ENCODE data around the gene ATOH8.

Gene ATOH8

DNA sequence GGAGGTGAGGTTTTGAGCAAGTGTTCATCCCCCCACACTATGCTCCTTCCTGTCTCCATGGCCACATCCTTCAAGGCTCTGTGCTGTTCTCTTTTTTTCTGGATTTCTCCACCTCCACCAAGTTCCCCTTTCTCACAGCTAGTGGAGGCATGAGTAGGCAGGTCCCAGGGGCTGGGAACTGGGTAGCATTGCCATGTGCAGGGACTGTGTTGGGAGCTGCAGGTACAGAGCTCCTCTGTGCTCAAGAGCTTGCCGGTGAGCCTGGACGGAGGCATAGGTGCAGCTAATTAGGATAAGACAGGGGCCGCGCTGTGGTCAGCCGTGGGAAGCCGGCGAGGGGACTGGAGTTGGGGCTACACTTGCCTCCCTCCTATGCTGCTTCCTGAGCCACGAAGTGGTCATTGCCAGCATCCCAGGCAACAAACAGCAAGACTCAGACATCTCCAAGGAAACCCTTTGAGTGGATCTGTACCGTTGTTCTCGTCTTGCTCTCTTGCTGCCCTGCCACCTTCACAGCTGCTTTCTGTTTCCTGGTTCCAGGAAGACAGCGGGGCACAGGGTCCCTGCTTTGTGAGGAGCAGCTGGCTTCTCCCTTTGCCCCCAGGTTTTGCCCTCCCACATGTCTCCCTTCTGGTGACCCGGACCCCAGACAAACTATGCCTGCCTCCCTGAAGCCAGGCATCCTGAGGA is 36.9 kb downstream of the ATOH8 start:
- Histone ChIP-seq H3K4me2 (ENCODE audit: low read length) (no peak overlapping the region), H3K4me1 (ENCODE audit: control insufficient read depth, low read length) (no peaks in the 10 kb centered on the region), H4K20me1 (ENCODE audit: control insufficient read depth, insufficient read depth, low read depth, low read length) (no peaks in the 10 kb centered on the region), H3K79me2 (ENCODE audit: control insufficient read depth, low read length) (no peaks in the 10 kb centered on the region), H3K9me2 (replicated peaks; ENCODE audit: control insufficient read depth, low read length) (no peaks in the 10 kb centered on the region), H3K9me3 (ENCODE audit: control insufficient read depth, insufficient read depth, low read length) (no peaks in the 10 kb centered on the region), H3K36me3 (ENCODE audit: control insufficient read depth, low read length) (no peaks in the 10 kb centered on the region), H3K27ac (ENCODE audit: low read depth, low read length) (no peak overlapping the region), H3F3A (ENCODE audit: control insufficient read depth, insufficient read depth) (no peaks in the 10 kb centered on the region), H3K4me3 (ENCODE audit: low read length) (no peak overlapping the region), H3K27me3 (ENCODE audit: control insufficient read depth, low read length) (peaks cover 3% of the 10 kb centered on the region; the same call in 1 of the 2 replicates)
- TF ChIP-seq EZH2phosphoT487 (IDR thresholded peaks at IDR 0.05; ENCODE audit: borderline replicate concordance, low read length) = no peak
- TF ChIP-seq, protein P1, sequence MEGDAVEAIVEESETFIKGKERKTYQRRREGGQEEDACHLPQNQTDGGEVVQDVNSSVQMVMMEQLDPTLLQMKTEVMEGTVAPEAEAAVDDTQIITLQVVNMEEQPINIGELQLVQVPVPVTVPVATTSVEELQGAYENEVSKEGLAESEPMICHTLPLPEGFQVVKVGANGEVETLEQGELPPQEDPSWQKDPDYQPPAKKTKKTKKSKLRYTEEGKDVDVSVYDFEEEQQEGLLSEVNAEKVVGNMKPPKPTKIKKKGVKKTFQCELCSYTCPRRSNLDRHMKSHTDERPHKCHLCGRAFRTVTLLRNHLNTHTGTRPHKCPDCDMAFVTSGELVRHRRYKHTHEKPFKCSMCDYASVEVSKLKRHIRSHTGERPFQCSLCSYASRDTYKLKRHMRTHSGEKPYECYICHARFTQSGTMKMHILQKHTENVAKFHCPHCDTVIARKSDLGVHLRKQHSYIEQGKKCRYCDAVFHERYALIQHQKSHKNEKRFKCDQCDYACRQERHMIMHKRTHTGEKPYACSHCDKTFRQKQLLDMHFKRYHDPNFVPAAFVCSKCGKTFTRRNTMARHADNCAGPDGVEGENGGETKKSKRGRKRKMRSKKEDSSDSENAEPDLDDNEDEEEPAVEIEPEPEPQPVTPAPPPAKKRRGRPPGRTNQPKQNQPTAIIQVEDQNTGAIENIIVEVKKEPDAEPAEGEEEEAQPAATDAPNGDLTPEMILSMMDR (IDR thresholded peaks at IDR 0.05; ENCODE audit: low read depth, low read length, poor library complexity, severe bottlenecking) = no peak

GRCh38 chr2:85791704-85792565 is 38.1 kb downstream of the ATOH8 start:
- no peaks in the 10 kb centered on the region for H3K9me2 ChIP-seq (replicated peaks; ENCODE audit: control insufficient read depth, low read length)
- no peaks in the 10 kb centered on the region for H4K20me1 ChIP-seq (ENCODE audit: control insufficient read depth, insufficient read depth, low read depth, low read length)
- no peaks in the 10 kb centered on the region for H3F3A ChIP-seq (ENCODE audit: control insufficient read depth, insufficient read depth)
- no peak overlapping the region for H3K4me3 ChIP-seq (ENCODE audit: low read length)
- H3K9me3 ChIP-seq (ENCODE audit: control insufficient read depth, insufficient read depth, low read length) = no peaks in the 10 kb centered on the region
- no peaks in the 10 kb centered on the region for H3K4me1 ChIP-seq (ENCODE audit: control insufficient read depth, low read length)
- peaks cover 3% of the 10 kb centered on the region; the same call in 1 of the 2 replicates for H3K27me3 ChIP-seq (ENCODE audit: control insufficient read depth, low read length)
- no peak overlapping the region for H3K4me2 ChIP-seq (ENCODE audit: low read length)
- no peaks in the 10 kb centered on the region for H3K36me3 ChIP-seq (ENCODE audit: control insufficient read depth, low read length)
- TF ChIP-seq EZH2phosphoT487 (IDR thresholded peaks at IDR 0.05; ENCODE audit: borderline replicate concordance, low read length) = no peak
- TF ChIP-seq, protein P1 (IDR thresholded peaks at IDR 0.05; ENCODE audit: low read depth, low read length, poor library complexity, severe bottlenecking) = no peak
- H3K27ac ChIP-seq (ENCODE audit: low read depth, low read length) = no peak overlapping the region
- no peaks in the 10 kb centered on the region for H3K79me2 ChIP-seq (ENCODE audit: control insufficient read depth, low read length)

- no peaks in the 10 kb centered on the region for H3K4me1 ChIP-seq (ENCODE audit: control insufficient read depth, low read length)
Measured at GRCh38 chr2:85792783-85793441, 39.1 kb downstream of the ATOH8 start.

More at GRCh38 chr2:85792783-85793441, 39.1 kb downstream of the ATOH8 start:
- no peak for TF ChIP-seq EZH2phosphoT487 (IDR thresholded peaks at IDR 0.05; ENCODE audit: borderline replicate concordance, low read length)
- TF ChIP-seq, protein P1 (IDR thresholded peaks at IDR 0.05; ENCODE audit: low read depth, low read length, poor library complexity, severe bottlenecking) = no peak
- no peaks in the 10 kb centered on the region for H3K36me3 ChIP-seq (ENCODE audit: control insufficient read depth, low read length)
- no peaks in the 10 kb centered on the region for H3F3A ChIP-seq (ENCODE audit: control insufficient read depth, insufficient read depth)
- no peaks in the 10 kb centered on the region for H4K20me1 ChIP-seq (ENCODE audit: control insufficient read depth, insufficient read depth, low read depth, low read length)
- no peak overlapping the region for H3K4me2 ChIP-seq (ENCODE audit: low read length)
- no peaks in the 10 kb centered on the region for H3K9me2 ChIP-seq (replicated peaks; ENCODE audit: control insufficient read depth, low read length)
- H3K27me3 ChIP-seq (ENCODE audit: control insufficient read depth, low read length) = peaks cover 3% of the 10 kb centered on the region; the same call in 1 of the 2 replicates
- no peak overlapping the region for H3K27ac ChIP-seq (ENCODE audit: low read depth, low read length)
- H3K4me3 ChIP-seq (ENCODE audit: low read length) = no peak overlapping the region
- H3K9me3 ChIP-seq (ENCODE audit: control insufficient read depth, insufficient read depth, low read length) = no peaks in the 10 kb centered on the region
- no peaks in the 10 kb centered on the region for H3K79me2 ChIP-seq (ENCODE audit: control insufficient read depth, low read length)

All from DOHH2 (cell line).